ENCODE data around the gene HCRTR2.

DNA sequence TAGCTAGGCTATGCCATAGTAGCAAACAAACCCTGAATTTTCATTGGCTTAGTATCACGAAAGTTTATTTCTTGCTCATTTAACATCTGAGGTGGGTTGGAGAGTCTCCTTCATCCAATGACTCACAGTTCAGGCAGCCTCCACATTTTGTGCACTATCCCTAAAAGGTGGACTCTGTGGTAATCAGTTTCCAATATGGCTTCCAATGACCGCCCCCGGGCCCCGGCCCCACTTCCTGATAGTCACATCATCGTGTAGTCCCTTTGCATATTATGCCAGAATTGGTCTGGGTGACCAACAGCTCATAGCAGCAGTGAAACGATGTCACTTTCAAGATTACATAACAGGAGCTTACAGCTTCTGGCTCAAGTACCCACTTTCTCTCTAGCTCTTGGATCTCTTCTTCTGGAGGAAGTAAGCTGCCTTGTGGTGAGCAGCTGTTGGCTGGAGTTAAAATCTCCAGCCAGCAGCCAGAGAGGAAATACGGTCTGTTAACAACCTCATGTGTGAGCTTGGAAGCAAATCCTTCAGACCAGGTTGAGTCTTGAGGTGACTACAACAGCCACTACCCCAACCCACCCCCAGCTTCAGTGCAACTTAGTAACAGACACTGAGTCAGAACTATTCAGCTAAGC lies 7.8 kb downstream of the HCRTR2 start:
- TF ChIP-seq POLR2AphosphoS5 (IDR thresholded peaks at IDR 0.05) = no peak
- TF ChIP-seq, protein P1, sequence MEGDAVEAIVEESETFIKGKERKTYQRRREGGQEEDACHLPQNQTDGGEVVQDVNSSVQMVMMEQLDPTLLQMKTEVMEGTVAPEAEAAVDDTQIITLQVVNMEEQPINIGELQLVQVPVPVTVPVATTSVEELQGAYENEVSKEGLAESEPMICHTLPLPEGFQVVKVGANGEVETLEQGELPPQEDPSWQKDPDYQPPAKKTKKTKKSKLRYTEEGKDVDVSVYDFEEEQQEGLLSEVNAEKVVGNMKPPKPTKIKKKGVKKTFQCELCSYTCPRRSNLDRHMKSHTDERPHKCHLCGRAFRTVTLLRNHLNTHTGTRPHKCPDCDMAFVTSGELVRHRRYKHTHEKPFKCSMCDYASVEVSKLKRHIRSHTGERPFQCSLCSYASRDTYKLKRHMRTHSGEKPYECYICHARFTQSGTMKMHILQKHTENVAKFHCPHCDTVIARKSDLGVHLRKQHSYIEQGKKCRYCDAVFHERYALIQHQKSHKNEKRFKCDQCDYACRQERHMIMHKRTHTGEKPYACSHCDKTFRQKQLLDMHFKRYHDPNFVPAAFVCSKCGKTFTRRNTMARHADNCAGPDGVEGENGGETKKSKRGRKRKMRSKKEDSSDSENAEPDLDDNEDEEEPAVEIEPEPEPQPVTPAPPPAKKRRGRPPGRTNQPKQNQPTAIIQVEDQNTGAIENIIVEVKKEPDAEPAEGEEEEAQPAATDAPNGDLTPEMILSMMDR (IDR thresholded peaks at IDR 0.05) = no peak
- no peak for TF ChIP-seq POLR2A (IDR thresholded peaks at IDR 0.05)

Data from transverse colon (tissue), 4 donors.